ENCODE results near the gene CCDC24. TPM values are rescaled to one million over a fixed set of nuclear protein-coding genes. Genes with fewer than 3 reads are reported as not detected.

CCDC24 gene
- total and polyA plus RNA-seq, 2 donors (not counting 3 experiments of a cell fraction or from before 2014, with no cell fraction given) = 2.2 to 3.1 TPM

DNA sequence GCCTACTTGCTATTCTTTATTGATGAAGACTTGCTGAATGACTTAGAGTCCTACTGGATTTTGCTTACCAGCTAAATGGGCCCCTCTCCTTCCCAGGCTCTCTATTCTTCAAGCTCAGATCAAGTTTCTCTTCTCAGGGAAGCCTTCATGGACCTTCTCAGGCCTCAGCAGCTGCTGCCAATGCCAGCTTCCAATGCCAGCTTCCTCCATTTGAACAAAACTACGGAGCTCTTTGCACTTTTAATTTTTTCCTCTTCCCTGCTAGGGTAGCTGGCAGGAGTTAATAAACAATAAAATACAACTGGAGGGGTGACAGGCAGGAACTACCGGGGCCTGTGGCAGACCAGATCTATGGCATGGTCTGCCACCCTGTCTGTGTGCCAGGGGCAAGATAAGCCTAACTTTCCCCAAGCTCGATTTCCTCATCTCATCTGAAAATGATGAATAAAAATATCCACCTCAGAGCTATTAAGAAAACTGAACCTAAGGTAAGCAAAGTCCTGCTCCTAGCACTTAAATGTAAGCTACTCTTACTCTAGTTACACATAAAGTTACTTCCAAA is 45.6 kb upstream of the CCDC24 start:
- peak; percentile 13 for DNase-seq (ENCODE audit: low read depth, low spot score)
- Histone ChIP-seq H3K27me3 (ENCODE audit: control insufficient read depth in 2 of 2, insufficient read depth in 2 of 2, low read length in 2 of 2) (no peaks in the 10 kb centered on the region), H2AFZ (ENCODE audit: low read depth, low read length) (peak overlapping the region; percentile 99), H3K9me1 (replicated peaks; ENCODE audit: control insufficient read depth, extremely low read depth, insufficient read depth, low read length) (no peaks in the 10 kb centered on the region), H3K9ac (replicated peaks; ENCODE audit: extremely low read depth, insufficient read depth, low read length) (peak overlapping the region; percentile 97), H3K4me2 (ENCODE audit: insufficient read depth, low read length) (peak overlapping the region; percentile 95), H3K4me1 (ENCODE audit: control insufficient read depth, extremely low read depth, insufficient read depth, low read length) (peaks cover 20% of the 10 kb centered on the region), H3K9me3 (replicated peaks; ENCODE audit: control insufficient read depth, insufficient read depth, low read length) (no peaks in the 10 kb centered on the region), H3K27ac (ENCODE audit: insufficient read depth, low read depth, low read length) (peak overlapping the region; percentile 5), H3K79me2 (ENCODE audit: control insufficient read depth, insufficient read depth, low read length) (peaks cover 5% of the 10 kb centered on the region), H3K4me3 (replicated peaks in 1 of 3; ENCODE audit: insufficient read depth in 1 of 3, low read depth in 1 of 3, low read length in 3 of 3) (peak overlapping the region; percentile 55 to 76 (median 67)), H3K36me3 (ENCODE audit: control insufficient read depth in 2 of 2, extremely low read depth in 1 of 2, insufficient read depth in 2 of 2, low read length in 2 of 2) (peaks cover 0 to 4% of the 10 kb centered on the region in 2 experiments), H4K20me1 (replicated peaks; ENCODE audit: control insufficient read depth, extremely low read depth, insufficient read depth, low read length) (no peaks in the 10 kb centered on the region)
- ChIA-PET POLR2A (no interaction called here), CTCF (interaction anchor here (0.8 to 7.2 kb wide), 8 partner anchors 10 to 181 kb away, joined by 3 to 93 read pairs (median 4); partner anchors contain the start of genes ARTN and DPH2)
- TF ChIP-seq EZH2 (IDR thresholded peaks at IDR 0.05; ENCODE audit: borderline replicate concordance, low read depth, low read length, severe bottlenecking) (no peak), GATA2 (IDR thresholded peaks at IDR 0.05; ENCODE audit: insufficient read depth, insufficient read length, low read depth, low read length) (no peak), POLR2A (IDR thresholded peaks at IDR 0.05; ENCODE audit: low read depth, low read length) (no peak), MYC (IDR thresholded peaks at IDR 0.05; ENCODE audit: low read depth, low read length) (no peak)
- TF ChIP-seq, protein P1, sequence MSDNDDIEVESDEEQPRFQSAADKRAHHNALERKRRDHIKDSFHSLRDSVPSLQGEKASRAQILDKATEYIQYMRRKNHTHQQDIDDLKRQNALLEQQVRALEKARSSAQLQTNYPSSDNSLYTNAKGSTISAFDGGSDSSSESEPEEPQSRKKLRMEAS (IDR thresholded peaks at IDR 0.05; ENCODE audit: insufficient read depth, insufficient read length) = no peak
- dilution Hi-C loops (cut with MboI; ENCODE audit: extremely low pct_ligation_motif_present, low sequenced_read_pairs) = loop anchor here (25.0 kb wide), 1 partner anchor 183 kb away; no protein-coding TSS in a partner anchor
- FAIRE-seq = no peak
- TSS peak; percentile 31 for BruUV-seq (replicated peaks)
- intact Hi-C loops (cut with micrococcal nuclease) = loop anchor here (1.0 to 5.0 kb wide), 7 partner anchors 24 to 416 kb away; partner anchors contain the start of gene ATP6V0B

Data from endothelial cell of umbilical vein (primary cell).